ENCODE measurements around the gene CSPG4.
"Not testable (repeated sequence)": the region's sequence is repeated elsewhere in the genome, so short reads cannot be mapped to it uniquely, and the experiment has no call there.

Gene CSPG4

DNA sequence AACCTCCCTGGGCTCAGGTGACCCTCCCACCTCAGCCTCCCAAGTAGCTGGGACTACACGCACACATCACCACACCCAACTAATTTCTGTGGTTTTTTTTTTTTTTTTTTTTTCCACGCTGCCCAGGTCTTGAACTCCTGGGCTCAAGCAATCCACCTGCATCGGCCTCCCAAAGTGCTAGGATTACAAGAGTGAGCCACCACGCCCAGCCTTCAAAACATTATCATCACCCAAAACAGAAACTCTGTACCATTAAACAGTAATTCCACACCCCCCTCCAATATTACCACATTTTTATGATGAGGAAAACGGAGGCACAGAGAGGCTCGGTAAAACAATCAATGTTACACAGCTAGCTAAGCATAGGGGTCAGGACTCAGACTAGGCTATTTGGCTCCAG, 76.6 kb downstream of the CSPG4 start:
- no peak for TF ChIP-seq CTCF (IDR thresholded peaks at IDR 0.05)
- Histone ChIP-seq H3K4me3 (ENCODE audit: low read depth in 1 of 2, low read length in 1 of 2) (no peak overlapping the region), H3K27me3 (no peaks in the 10 kb centered on the region), H3K9me3 (no peaks in the 10 kb centered on the region), H3K4me1 (ENCODE audit: control insufficient read depth in 1 of 2, insufficient read depth in 1 of 2, low read depth in 1 of 2, low read length in 1 of 2) (peaks cover 25 to 28% of the 10 kb centered on the region in 2 experiments), H3K36me3 (no peaks in the 10 kb centered on the region), H3K27ac (no peak overlapping the region)

- not testable (repeated sequence) for H3K4me3 ChIP-seq (ENCODE audit: low read depth in 1 of 2, low read length in 1 of 2); H3K27me3 ChIP-seq; H3K9me3 ChIP-seq; H3K27ac ChIP-seq; H3K36me3 ChIP-seq
- peaks cover 11% of the 10 kb centered on the region in 2 experiments for H3K4me1 ChIP-seq (ENCODE audit: control insufficient read depth in 1 of 2, insufficient read depth in 1 of 2, low read depth in 1 of 2, low read length in 1 of 2)
Measured at GRCh38 chr15:75633922-75634321, 78.7 kb downstream of the CSPG4 start.

- Histone ChIP-seq H3K4me1 (ENCODE audit: control insufficient read depth in 1 of 2, insufficient read depth in 1 of 2, low read depth in 1 of 2, low read length in 1 of 2) (peaks cover 10 to 11% of the 10 kb centered on the region in 2 experiments), H3K4me3 (ENCODE audit: low read depth in 1 of 2, low read length in 1 of 2) (no peak overlapping the region), H3K9me3 (no peaks in the 10 kb centered on the region), H3K36me3 (no peaks in the 10 kb centered on the region), H3K27me3 (no peaks in the 10 kb centered on the region), H3K27ac (no peak overlapping the region)
- no peak for TF ChIP-seq CTCF (IDR thresholded peaks at IDR 0.05)
Measured at GRCh38 chr15:75631935-75632334, 80.7 kb downstream of the CSPG4 start.

- peak; percentile 50 for TF ChIP-seq CTCF (IDR thresholded peaks at IDR 0.05)
Measured at GRCh38 chr15:75625542-75626347, 86.9 kb downstream of the CSPG4 start, which contains the start of gene SNUPN. Gene SNUPN (minus strand): TSS chr15:75625725. CDS start chr15:75621051, 4,674 bp downstream.

More at GRCh38 chr15:75625542-75626347, 86.9 kb downstream of the CSPG4 start, which contains the start of gene SNUPN:
- Histone ChIP-seq H3K4me1 (ENCODE audit: control insufficient read depth in 1 of 2, insufficient read depth in 1 of 2, low read depth in 1 of 2, low read length in 1 of 2) (peaks cover 31 to 32% of the 10 kb centered on the region in 2 experiments), H3K27ac (peak within 1 kb of the TSS; percentile 91), H3K4me3 (ENCODE audit: low read depth in 1 of 2, low read length in 1 of 2) (peak within 1 kb of the TSS; percentile 85 to 91), H3K9me3 (no peaks in the 10 kb centered on the region), H3K27me3 (no peaks in the 10 kb centered on the region), H3K36me3 (no peaks in the 10 kb centered on the region)
